ENCODE data around the gene PLA2G3. TPM values are rescaled to one million over a fixed set of nuclear protein-coding genes. Genes with fewer than 3 reads are reported as not detected.
A peak's percentile ranks its signal among the peaks of the same experiment; 100 is the strongest.

PLA2G3 gene
- total RNA-seq, 1 experiment from 2014 or later = 8.2 TPM

DNA sequence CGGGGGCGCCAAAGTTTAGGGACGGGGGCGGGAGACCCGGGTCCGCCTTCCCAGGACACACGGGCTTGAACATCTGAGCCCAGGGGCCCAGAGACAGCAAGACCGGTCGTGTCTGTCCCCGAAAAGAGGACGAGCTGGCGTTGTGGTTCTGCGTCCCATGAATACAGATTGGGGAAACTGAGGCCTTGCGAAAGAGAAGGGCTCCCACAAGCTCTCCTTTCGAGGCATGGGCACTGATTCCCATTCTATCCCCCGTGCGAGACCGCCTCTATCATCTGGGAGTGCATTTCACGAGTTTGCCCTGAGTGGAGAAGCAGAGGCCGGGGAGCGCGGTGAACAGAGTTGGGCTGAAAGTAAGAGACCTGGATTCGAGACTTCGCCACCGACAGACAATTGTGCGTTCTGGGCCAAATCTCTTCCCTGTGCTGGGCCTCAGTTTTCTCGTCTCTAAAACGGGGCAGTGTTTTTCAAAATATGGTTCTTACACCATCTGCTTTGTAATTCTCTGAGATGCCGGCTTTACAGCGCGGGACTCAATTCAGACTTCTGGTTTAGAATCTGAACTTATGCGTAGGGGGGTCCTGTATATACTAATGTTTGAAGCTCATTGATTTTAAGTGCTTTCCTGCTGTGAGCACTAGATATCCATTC is 20.1 kb upstream of the PLA2G3 start:
- Histone ChIP-seq H4K8ac (replicated peaks; ENCODE audit: insufficient read length, low read depth, low read length) (no peak overlapping the region), H4K91ac (ENCODE audit: insufficient read length, low read depth, low read length) (no peak overlapping the region), H3K9ac (ENCODE audit: extremely low read depth, insufficient read length, low read length) (peak overlapping the region; percentile 79), H2BK20ac (ENCODE audit: low read depth, low read length, poor library complexity, severe bottlenecking) (no peak overlapping the region), H3K18ac (ENCODE audit: insufficient read length, low read depth, low read length) (no peak overlapping the region), H3K4ac (ENCODE audit: low read depth, low read length) (no peak overlapping the region), H3K79me1 (ENCODE audit: insufficient read depth, low read depth, low read length, poor library complexity, severe bottlenecking) (no peaks in the 10 kb centered on the region), H3T11ph (ENCODE audit: low read length) (no peak overlapping the region), H4K5ac (ENCODE audit: insufficient read length, low read depth, low read length) (no peak overlapping the region), H3K14ac (ENCODE audit: insufficient read depth, low read length) (no peak overlapping the region), H3K9me3 (ENCODE audit: control insufficient read depth, low read depth, low read length) (no peaks in the 10 kb centered on the region), H3K4me2 (ENCODE audit: insufficient read depth, insufficient read length, low read length) (peak overlapping the region; percentile 93), H3K27me3 (ENCODE audit: insufficient read depth, low read length) (no peaks in the 10 kb centered on the region), H3K27ac (ENCODE audit: insufficient read length, low read depth, low read length) (no peak overlapping the region), H2AK5ac (ENCODE audit: insufficient read length, low read length) (no peak overlapping the region), H3K79me2 (ENCODE audit: insufficient read depth, low read length) (peaks cover under 1% of the 10 kb centered on the region), H2BK15ac (ENCODE audit: low read depth, low read length) (no peak overlapping the region), H3K56ac (ENCODE audit: insufficient read length, low read depth, low read length) (no peak overlapping the region), H4K20me1 (ENCODE audit: control insufficient read depth, insufficient read depth, insufficient read length) (no peaks in the 10 kb centered on the region), H3K23me2 (ENCODE audit: insufficient read length, low read depth, low read length, poor library complexity, severe bottlenecking) (peaks cover 5% of the 10 kb centered on the region), H3K4me1 (ENCODE audit: insufficient read depth, low read length) (peaks cover 2% of the 10 kb centered on the region; the same call in 1 of the 2 replicates), H2AFZ (ENCODE audit: low read length) (peak overlapping the region; percentile 84), H2BK120ac (ENCODE audit: low read depth, low read length, poor library complexity, severe bottlenecking) (no peak overlapping the region), H2BK5ac (ENCODE audit: insufficient read length, low read length) (no peak overlapping the region), H2BK12ac (ENCODE audit: insufficient read length, low read depth, low read length) (no peak overlapping the region), H3K23ac (ENCODE audit: insufficient read length, low read depth, low read length) (no peak overlapping the region)
- DNase-seq = no peak
- H3K4me1 Mint-ChIP-seq = peaks cover 8 to 9% of the 10 kb centered on the region in 2 experiments
- no peaks in the 10 kb centered on the region for H3K9me3 Mint-ChIP-seq
- H3K36me3 Mint-ChIP-seq (ENCODE audit: insufficient read depth in 1 of 3, low read depth in 3 of 3) = peaks cover 0 to 10% (median 0%) of the 10 kb centered on the region in 3 experiments; a peak in 3 of 7 replicates
- peaks cover 44% of the 10 kb centered on the region for H3K27me3 Mint-ChIP-seq (ENCODE audit: low read depth)
- no peak for TF ChIP-seq CTCF (conservative IDR thresholded peaks at IDR 0.05)
- no CpG with 5 or more reads among the region's 32 CpGs for WGBS (ENCODE audit: extremely low coverage, insufficient read length, low lambda C conversion rate)
- H3K27ac Mint-ChIP-seq = peak overlapping the region in 1 of 3 experiments; percentile 44; a peak in 2 of 7 replicates
- H3K4me3 Mint-ChIP-seq = peak overlapping the region; percentile 93 to 96
